Spinal cord (tissue), 10 donors: Measurements from ENCODE around the gene FRMD6. TPM values are rescaled to one million over a fixed set of nuclear protein-coding genes. Genes with fewer than 3 reads are reported as not detected.
A peak's percentile ranks its signal among the peaks of the same experiment; 100 is the strongest.

Source experiments
- DNase-seq, 6 donors: peaks; one replicate each; pipeline versions ENCODE4 v3.0.0 to v3.0.0-alpha.2; 2013 to 2015; ENCODE audit warnings: low spot score in 6 of 6, low read depth in 4 of 6
- H3K27ac ChIP-seq: one replicate; pipeline ENCODE4 v1.5.1; 2013; ENCODE audit warnings: low read depth, low read length, control low read depth
- H3K27me3 ChIP-seq: one replicate; pipeline ENCODE4 v1.6.1; 2013; ENCODE audit warnings: low read length; ENCODE audit not compliant: control insufficient read depth, insufficient read depth
- H3K36me3 ChIP-seq: one replicate; pipeline ENCODE4 v1.6.1; 2013; ENCODE audit warnings: low read length; ENCODE audit not compliant: control insufficient read depth, insufficient read depth
- H3K4me1 ChIP-seq: one replicate; pipeline ENCODE4 v1.6.1; 2013; ENCODE audit warnings: low read length; ENCODE audit not compliant: control insufficient read depth, insufficient read depth
- H3K4me3 ChIP-seq: one replicate; pipeline ENCODE4 v1.5.1; 2013; ENCODE audit warnings: low read depth, low read length, control low read depth
- H3K9me3 ChIP-seq: one replicate; pipeline ENCODE4 v1.6.1; 2013; ENCODE audit warnings: low read length; ENCODE audit not compliant: control insufficient read depth, insufficient read depth
- WGBS: methylation state at CpG from one replicate; pipeline ENCODE4 v1.1.5; 2013; ENCODE audit warnings: missing lambda C conversion rate; ENCODE audit not compliant: insufficient coverage; 5-methylcytosine and 5-hydroxymethylcytosine counted together
- polyA plus RNA-seq, 2 donors: library from polyadenylated mRNA; unstranded; fragments of 120-200 nt; gene quantifications; one replicate each; pipeline ENCODE4 v1.2.1, GENCODE V29; 2013; ENCODE audit not compliant: insufficient read length in 2 of 2
- total RNA-seq, 2 donors: library from RNA; depleted of rRNA in 1 of 2; stranded (reverse); fragments of 120-200 nt in 1 of 2; fragments of >200 nt in 1 of 2; gene quantifications; one replicate each; pipeline versions ENCODE4 v1.2.3 to v1.2.4, GENCODE V29; 2013 to 2014
- donor health status: healthy.

The FRMD6 gene
- total and polyA plus RNA-seq, 4 donors, result 15.9 to 80.6 (median 41.2) TPM

DNA sequence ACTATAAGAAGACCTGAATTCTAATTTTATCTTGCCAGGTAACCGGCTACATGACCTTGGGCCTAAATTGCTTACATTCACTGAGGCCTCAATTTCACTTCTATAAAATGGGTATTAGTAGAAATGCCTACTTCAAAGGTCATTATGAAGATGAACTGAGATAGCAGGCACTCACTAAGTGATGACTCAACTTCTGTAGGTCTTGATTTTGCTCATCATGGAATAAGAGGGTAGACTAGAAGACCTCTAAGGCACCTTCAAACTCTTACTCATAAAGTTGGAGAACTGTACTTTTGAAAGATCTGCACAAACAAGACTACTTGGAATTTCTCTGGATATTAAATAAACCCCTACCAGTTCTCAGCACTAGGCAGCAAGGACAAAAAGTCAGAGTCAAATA lies 39.3 kb upstream of the FRMD6 start:
- H3K4me3 ChIP-seq, result no peak overlapping the region
- no peaks in the 10 kb centered on the region for H3K36me3 ChIP-seq
- no peak overlapping the region for H3K27ac ChIP-seq
- WGBS, result no CpG with 5 or more reads among the region's 1 CpG
- no peaks in the 10 kb centered on the region for H3K4me1 ChIP-seq
- no peaks in the 10 kb centered on the region for H3K9me3 ChIP-seq
- DNase-seq, result no peak
- no peaks in the 10 kb centered on the region for H3K27me3 ChIP-seq

DNA sequence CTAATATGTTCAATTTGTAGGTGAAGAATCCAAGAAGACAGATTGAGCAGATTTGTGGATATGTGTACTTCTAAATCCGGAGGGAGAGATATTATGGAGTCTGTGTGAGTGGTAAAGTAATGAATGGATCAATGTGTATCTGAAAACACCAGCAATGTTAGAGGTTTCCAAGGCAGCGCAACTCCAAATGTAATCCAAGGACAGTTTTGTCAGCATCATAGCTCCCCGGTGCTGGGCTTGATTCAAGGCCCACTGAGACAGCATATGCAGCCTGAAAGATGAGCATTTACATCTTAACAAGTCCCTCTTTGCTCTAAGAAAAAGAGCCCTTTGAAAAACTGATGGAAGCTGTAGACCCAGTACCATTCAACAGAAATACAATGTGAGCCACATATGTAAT lies 38.3 kb upstream of the FRMD6 start:
- peak in 2 of 6 donors; percentile 62 to 77 for DNase-seq
- Histone ChIP-seq H3K9me3 (no peaks in the 10 kb centered on the region), H3K27ac (no peak overlapping the region), H3K4me3 (no peak overlapping the region), H3K4me1 (no peaks in the 10 kb centered on the region), H3K36me3 (no peaks in the 10 kb centered on the region), H3K27me3 (no peaks in the 10 kb centered on the region)
- WGBS, result 57% methylated on average over 3 of the region's 3 CpGs

GRCh38 chr14:51614707-51615106 lies 37.0 kb upstream of the FRMD6 start:
- Histone ChIP-seq H3K4me3 (no peak overlapping the region), H3K9me3 (no peaks in the 10 kb centered on the region), H3K27ac (no peak overlapping the region), H3K27me3 (no peaks in the 10 kb centered on the region), H3K4me1 (no peaks in the 10 kb centered on the region), H3K36me3 (no peaks in the 10 kb centered on the region)
- DNase-seq, result no peak

GRCh38 chr14:51616256-51616655 lies 35.5 kb upstream of the FRMD6 start:
- no peak for DNase-seq
- Histone ChIP-seq H3K9me3 (no peaks in the 10 kb centered on the region), H3K27me3 (no peaks in the 10 kb centered on the region), H3K4me1 (no peaks in the 10 kb centered on the region), H3K36me3 (no peaks in the 10 kb centered on the region), H3K27ac (no peak overlapping the region), H3K4me3 (no peak overlapping the region)
- WGBS, result no CpG with 5 or more reads among the region's 1 CpG

- no peaks in the 10 kb centered on the region for H3K9me3 ChIP-seq
- no peaks in the 10 kb centered on the region for H3K27me3 ChIP-seq
- H3K4me1 ChIP-seq, result no peaks in the 10 kb centered on the region
- no peak overlapping the region for H3K27ac ChIP-seq
- peak in 1 of 6 donors; percentile 20 for DNase-seq
- H3K4me3 ChIP-seq, result no peak overlapping the region
- H3K36me3 ChIP-seq, result no peaks in the 10 kb centered on the region
- WGBS, result 66% methylated on average over 2 of the region's 4 CpGs
Observed at GRCh38 chr14:51616724-51617409, 34.8 kb upstream of the FRMD6 start.

DNA sequence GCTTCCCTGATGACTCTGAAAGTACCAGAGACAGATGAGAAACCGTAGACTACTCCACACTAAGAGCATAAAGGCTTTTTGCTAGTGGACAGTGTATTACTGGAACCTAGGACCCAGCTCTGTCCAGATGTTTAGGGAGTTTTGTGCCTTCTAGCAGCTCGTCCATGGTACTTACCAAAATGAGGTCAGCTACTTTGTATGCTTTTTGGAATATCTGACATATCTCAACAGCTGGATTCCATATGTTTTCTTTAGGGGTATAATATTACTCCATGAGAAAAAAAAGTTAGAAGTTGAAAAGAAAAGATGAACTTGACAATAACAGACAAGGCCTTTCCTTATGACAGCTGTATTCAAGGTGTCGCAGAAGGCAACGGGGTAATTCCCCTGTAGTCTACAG lies 32.1 kb upstream of the FRMD6 start:
- H3K27me3 ChIP-seq, result no peaks in the 10 kb centered on the region
- WGBS, result no CpG with 5 or more reads among the region's 4 CpGs
- no peak for DNase-seq
- H3K36me3 ChIP-seq, result no peaks in the 10 kb centered on the region
- H3K9me3 ChIP-seq, result no peaks in the 10 kb centered on the region
- no peak overlapping the region for H3K27ac ChIP-seq
- no peak overlapping the region for H3K4me3 ChIP-seq
- no peaks in the 10 kb centered on the region for H3K4me1 ChIP-seq

DNA sequence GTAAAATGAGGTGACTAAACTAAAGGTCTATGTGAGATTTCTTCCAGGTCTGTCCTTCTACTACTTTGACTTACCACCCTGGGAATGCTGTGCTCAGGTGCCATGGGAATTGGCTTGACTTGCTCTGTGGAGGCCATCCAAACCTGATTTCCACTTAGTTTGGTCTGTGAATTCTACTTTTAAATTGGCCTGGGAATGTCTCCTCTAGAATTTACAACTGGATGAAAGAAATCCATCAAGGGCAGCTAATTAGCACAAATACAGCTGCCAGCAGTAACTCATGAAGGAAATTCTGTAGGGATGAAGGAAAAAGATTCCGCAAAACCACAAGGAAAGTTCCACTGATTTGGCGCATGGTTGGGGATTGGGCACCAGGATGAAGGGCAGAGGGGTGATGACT lies 31.7 kb upstream of the FRMD6 start:
- Histone ChIP-seq H3K4me3 (no peak overlapping the region), H3K9me3 (no peaks in the 10 kb centered on the region), H3K4me1 (no peaks in the 10 kb centered on the region), H3K36me3 (no peaks in the 10 kb centered on the region), H3K27me3 (no peaks in the 10 kb centered on the region), H3K27ac (no peak overlapping the region)
- DNase-seq, result peak in 1 of 6 donors; percentile 29
- 81% methylated on average over 2 of the region's 2 CpGs for WGBS

DNA sequence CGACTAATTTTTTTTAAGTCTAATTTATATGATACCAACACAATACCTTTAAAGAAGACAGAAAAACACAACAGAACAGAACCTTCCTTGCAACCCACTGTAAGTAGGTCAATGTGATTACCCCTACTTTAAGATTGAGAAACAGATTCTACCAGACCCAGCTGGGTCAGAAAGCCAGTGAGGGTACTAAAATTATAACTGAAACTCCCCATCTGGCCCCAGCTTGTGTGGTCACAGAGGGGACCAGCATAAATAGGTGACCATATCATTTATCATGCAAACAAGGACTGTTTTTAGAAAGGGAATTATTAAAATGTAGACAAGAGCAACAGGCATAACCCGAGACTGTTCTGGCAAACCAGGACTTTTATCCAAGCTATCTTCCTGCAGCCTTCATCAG lies 30.1 kb upstream of the FRMD6 start:
- no peak for DNase-seq

DNA sequence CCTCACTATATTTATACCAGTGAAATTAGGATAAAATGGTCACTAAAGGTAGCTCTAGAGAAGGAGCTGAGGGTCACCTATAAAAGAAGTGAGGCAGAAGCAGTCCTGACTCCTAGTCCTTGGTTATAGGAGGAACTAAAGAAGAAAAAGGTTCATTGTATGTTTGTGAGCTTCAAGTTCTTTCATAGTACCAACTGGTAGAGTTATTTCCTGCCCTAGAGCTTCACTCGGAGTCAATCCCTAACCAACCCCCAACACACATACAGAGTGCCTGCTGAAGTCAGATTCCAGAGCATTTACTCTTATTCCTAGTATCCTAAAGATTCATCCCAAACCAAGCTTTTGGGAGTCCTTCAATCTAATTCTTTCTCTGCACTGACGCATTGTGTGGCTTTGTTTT lies 29.3 kb upstream of the FRMD6 start:
- 100% methylated on average over 1 of the region's 2 CpGs for WGBS

More for the DNA sequence above, 30.1 kb upstream of the FRMD6 start:
- no peaks in the 10 kb centered on the region for H3K9me3 ChIP-seq
- WGBS, result no CpG with 5 or more reads among the region's 2 CpGs
- no peaks in the 10 kb centered on the region for H3K36me3 ChIP-seq
- no peak overlapping the region for H3K27ac ChIP-seq
- no peak overlapping the region for H3K4me3 ChIP-seq
- no peaks in the 10 kb centered on the region for H3K4me1 ChIP-seq
- no peaks in the 10 kb centered on the region for H3K27me3 ChIP-seq

GRCh38 chr14:51624955-51625569 lies 26.6 kb upstream of the FRMD6 start:
- Histone ChIP-seq H3K4me1 (no peaks in the 10 kb centered on the region), H3K4me3 (no peak overlapping the region), H3K36me3 (no peaks in the 10 kb centered on the region), H3K9me3 (no peaks in the 10 kb centered on the region), H3K27ac (no peak overlapping the region), H3K27me3 (no peaks in the 10 kb centered on the region)
- WGBS, result no CpG with 5 or more reads among the region's 1 CpG
- DNase-seq, result no peak

More for the DNA sequence above, 29.3 kb upstream of the FRMD6 start:
- no peak for DNase-seq
- Histone ChIP-seq H3K36me3 (no peaks in the 10 kb centered on the region), H3K27me3 (no peaks in the 10 kb centered on the region), H3K4me3 (no peak overlapping the region), H3K4me1 (no peaks in the 10 kb centered on the region), H3K9me3 (no peaks in the 10 kb centered on the region), H3K27ac (no peak overlapping the region)
